Stimulated activated CD4-positive, alpha-beta T cell treated with anti-CD3 and anti-CD28 coated beads, Interleukin-12 subunit alpha, Interleukin-12 subunit beta, amount 100 ng/mL, for 24 hours (primary cell): ENCODE results near the gene NEDD4L.

Experiments used
- DNase-seq, 2 experiments: peaks; one replicate each; pipeline ENCODE4 v3.0.0-alpha.2; 2020; ENCODE audit warnings: low read depth in 2 of 2

The NEDD4L gene

DNA sequence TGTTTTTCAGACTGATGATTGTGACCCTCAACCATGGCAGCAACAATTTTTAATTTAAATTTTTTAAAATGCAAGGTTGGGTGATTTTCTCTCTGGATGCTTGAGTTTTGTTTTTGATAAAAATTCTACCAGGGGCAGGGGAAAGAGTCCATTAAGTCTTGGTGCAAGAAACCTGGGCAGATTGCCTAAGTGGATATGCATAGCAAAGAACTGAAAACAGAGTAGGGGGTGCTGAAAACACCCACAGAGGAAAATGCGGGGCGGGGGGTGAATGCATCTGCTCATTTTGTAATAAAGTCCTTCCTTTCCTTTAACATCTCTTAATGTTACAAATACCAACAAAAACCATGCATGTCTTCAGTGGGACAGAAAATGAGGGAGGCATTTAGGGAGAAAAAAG is 138.0 kb downstream of the NEDD4L start:
- DNase-seq = no peak

DNA sequence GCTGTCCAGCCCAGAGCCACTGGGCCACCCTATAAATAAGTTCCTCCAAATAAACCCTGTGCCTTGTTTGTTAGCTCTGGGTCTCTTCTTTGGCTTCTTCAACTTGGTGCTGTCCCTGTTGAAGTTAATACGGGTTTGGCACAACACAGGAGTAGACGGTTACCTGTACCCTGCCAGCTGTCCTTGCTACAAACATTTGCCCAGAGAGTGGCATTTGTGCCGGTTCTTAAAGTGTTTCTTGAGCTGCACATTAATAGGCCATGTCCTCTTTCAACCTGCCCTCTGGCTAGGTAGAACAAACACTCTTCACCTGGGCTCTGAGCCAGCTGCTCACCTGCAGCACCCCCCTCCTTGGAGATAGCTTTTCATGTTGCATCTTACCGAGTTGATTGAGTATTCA is 139.2 kb downstream of the NEDD4L start:
- DNase-seq = no peak

DNA sequence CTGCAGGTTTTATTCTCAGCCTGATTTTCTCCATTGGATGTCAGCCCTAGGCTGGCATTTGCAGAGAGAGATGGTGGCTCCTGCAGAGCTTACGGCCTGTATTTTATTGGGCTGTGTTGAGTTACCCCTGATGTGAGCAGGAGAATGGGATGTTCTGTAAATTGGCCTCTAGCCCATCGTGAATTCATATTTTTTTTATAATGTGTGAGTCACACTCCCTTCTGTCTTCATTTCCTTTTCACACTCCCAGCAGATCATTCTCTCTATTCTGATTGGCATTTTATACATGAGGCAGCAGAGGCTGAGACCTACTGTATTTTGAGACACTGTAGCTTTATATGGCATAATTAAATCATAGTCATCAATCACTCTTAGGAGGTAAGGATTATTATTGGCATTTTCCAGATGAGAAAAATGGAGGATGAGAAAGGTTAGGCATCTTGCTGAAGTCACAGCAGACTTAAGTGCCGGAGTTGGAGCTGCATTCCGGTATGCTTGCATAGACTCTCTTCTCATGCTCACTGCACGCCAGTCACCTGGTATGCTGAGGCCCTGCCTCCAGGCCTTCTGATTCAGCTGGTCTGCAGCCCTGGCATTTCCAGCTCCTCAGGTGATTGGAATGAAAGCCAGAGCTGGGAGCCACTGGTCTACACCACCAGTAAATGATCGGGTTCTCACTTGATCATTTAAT is 142.4 kb downstream of the NEDD4L start:
- no peak for DNase-seq

DNA sequence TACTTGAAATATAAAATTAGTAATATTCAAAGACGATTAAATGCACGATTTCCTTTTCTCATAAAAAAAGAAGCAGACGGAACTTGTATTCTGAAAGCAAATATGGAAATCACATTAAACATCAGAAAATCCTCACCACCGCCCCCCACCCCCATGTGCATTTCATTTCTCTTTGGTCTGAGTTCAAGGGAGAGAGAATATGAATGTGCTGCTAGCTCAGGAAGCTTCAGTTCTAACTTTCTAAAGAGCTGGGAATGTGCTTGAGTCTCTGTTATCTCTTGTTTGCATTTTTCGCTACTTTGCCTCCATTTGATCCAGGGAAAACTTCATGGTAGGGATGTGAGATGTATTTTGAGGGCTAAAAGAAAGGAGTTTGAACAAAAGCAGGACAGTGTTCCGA is 143.6 kb downstream of the NEDD4L start:
- DNase-seq = no peak

DNA sequence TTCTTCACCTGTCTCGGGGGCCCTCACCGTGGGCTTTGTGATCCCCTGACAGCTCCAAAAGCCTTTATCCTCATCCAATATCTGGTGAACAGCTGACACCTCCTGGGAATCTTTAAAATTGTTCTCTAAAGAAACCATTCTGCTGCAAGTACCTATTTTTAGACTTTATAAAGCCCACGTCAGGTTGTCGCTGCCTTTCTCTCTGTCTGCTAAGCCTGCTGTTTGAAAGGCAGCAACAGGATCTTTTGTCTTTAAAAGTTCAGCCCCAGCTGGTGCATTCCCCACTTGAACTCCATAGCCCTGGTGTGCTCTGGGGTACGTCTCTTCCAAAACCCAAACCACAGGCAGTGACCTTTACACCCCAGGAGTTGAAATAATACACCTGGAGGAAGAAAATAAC is 145.0 kb downstream of the NEDD4L start:
- DNase-seq = no peak

DNA sequence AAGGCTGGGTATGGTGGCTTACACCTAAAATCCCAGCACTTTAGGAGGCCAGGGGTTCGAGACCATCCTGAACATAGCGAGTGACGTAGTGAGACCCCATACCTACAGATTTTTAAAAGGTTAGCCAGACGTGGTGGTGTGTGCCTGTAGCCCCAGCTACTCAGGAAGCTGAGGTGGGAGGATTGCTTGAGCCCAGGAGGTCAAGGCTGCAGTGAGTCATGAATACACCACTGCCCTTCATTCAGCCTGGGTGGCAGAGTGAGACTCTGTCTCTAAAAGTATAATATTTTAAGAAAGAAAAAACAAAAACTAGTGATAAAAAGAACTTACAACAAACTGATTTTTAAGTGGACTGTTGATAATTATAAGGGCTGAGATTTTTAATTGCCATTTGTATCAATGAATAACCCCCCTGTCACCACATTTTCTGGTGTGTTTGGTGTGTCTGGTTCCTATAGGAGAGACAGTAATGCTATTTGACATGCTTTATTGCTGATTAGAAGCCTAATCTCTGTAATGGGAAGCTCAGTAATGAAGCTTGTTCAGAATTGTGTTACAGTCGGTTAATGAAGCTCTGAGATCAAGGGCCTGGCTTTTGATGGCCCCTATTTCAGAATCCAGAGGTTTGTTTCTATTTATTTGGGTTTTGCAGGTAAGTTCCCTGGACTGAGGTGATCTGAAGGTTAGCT is 147.0 kb downstream of the NEDD4L start:
- DNase-seq = no peak

DNA sequence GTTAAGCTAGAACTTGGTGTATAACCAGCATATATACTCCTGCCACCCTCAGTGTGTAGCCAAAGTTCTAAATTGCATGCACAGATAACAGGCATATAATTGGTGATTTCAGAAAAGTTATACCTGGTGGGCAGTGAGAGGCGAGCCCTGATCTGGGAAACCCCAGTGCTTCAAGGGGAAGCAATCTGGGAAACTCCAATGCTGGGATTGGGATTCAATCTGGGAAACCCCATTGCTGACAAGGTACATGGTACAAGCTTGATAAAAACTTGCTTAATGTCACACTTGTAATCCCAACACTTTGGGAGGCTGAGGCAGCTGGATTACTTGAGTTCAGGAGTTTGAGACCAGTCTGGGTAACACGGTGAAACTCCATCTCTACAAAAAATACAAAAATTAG is 147.6 kb downstream of the NEDD4L start:
- no peak for DNase-seq

DNA sequence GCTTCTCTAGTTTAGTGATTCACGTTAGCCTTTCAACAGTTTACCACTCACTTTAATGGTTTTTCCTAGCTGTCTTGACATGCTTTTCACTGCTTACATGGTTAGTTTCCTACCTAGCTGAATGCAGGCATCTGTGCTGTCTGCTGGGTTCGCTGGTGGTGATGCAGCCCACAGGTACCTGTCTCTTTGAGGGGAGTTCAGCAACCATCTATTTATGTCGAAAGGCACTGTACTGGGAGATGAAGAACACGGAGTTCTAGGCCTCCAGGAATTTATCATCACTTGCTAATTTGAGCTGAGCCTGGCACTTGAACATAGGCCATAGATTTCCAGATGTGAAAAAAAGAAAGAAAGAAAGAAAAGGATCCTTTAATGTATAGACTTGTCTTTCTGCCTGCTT is 148.5 kb downstream of the NEDD4L start:
- no peak for DNase-seq

DNA sequence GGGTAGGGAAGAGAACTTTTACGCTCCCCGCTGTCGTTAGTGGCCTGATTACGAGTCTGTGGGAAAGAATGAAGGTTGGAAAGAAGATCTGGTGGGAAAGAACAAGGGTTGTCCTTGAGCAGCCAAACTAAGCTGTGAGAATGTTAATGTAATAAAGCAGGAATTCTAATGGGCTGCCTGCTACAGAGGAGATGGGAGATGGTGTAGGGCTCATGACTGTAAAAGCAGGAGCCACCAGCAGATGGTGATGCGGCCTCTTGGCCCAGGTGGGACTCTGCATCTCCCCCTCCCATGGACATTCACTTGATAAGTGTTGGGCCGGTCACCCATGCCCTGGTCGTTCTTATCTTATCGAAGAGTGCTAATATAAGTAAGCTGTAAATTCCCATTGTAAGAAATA is 150.0 kb downstream of the NEDD4L start:
- DNase-seq = no peak

DNA sequence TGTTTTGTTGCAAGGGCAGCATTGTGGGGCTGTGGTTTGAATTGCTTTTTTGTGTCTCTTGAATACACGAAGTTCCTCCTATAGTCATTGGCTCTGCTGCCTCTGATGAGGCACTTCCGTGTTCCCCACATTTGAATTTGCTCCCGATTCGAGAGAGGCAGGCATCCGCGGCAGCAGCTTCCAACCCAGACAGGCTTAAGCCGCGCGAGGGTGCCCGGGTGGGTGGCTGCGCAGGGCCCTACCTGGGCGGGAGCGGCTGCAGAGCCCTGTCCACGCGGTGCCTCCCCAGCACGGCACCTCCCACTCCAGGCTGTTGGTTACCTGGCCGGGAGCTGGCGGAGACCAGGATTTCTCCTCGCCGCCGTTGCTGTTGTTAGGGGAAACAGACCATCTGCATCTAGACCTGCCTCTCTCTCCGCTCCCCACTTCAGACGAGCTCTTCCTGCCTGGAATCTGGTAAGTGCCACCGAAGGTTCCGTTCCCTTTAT is 151.3 kb downstream of the NEDD4L start:
- peak in 1 of 2 experiments; percentile 1 for DNase-seq

DNA sequence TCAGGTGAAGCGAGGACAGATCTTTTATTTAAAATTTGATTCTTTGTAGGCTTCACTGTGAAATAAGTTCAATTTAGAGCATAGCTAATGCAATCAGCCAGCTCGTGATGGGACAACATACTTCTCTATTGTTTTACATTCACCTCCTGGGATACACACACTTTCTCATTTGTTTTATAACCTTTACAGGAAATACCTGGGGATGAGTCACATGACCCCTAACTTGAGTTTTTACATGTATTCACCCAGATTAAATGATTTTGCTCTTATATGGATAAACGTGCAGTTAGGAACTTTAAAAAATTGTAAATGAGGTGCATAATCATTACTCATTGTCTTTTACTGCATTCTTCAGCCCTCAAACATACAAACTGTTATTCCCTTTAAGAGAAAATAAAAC is 152.1 kb downstream of the NEDD4L start:
- no peak for DNase-seq

DNA sequence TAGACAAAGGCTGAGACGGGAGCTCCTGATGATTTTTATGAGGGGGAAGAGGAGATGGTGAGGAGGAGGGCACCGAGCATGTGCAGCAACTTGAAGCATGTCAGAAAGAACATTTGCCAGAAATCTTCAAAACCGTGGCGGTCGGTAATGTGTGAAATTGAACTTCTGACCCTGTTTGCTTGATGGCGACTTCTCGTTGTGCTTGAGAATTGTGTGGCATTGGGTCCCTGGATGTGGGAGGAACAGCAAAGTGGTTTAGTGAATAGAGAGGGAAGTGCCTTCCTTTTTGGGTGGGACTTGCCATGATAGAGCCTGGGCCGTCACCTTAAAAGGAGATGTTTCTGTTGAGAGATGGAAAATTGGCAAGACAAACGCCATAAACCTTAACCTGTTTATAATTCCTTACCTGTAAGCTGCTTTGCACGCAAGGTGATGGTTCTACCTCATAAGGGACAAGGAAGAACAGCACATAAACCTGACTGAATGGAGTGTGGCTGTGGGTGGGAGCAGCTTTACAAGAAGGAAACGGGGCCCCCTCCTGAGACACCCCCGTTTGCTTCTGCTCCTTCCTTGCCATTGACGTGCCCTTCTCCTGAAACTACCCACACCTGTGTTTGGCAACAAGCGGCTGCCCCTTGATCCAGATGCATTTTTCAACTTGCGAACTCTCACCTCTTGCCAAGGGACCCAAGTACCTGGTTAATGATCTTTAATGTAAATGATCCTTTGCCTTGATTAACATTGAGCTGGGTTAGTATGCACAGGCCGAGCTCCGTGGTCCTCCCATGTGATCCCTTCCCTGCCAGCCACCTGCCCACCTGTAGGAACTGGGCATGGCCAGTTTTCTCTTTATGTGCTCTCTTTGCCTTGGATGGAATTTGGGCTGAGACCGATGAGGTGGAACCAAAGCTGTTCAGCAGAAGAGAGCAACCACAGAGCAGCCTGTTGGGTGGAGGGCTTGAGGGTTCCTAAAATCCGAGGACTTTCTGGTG is 153.2 kb downstream of the NEDD4L start:
- DNase-seq = no peak

DNA sequence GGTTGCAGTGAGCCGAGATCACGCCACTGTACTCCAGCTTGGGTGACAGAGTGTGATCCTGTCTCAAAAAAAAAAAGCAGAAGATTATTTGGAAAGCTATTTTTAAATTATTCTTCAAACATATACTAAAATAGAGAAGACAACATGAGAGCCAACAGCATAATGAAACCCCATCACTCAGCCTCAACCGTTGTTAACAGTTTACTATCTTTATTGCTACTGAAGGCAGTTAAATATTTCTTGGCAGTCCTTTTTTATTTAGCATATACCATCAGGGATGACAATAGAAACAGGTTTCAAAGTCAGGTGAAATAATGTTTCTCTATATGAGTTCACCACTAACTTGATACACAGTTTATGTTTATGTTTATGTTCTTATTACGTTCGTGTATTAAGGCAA is 157.2 kb downstream of the NEDD4L start:
- DNase-seq = no peak

DNA sequence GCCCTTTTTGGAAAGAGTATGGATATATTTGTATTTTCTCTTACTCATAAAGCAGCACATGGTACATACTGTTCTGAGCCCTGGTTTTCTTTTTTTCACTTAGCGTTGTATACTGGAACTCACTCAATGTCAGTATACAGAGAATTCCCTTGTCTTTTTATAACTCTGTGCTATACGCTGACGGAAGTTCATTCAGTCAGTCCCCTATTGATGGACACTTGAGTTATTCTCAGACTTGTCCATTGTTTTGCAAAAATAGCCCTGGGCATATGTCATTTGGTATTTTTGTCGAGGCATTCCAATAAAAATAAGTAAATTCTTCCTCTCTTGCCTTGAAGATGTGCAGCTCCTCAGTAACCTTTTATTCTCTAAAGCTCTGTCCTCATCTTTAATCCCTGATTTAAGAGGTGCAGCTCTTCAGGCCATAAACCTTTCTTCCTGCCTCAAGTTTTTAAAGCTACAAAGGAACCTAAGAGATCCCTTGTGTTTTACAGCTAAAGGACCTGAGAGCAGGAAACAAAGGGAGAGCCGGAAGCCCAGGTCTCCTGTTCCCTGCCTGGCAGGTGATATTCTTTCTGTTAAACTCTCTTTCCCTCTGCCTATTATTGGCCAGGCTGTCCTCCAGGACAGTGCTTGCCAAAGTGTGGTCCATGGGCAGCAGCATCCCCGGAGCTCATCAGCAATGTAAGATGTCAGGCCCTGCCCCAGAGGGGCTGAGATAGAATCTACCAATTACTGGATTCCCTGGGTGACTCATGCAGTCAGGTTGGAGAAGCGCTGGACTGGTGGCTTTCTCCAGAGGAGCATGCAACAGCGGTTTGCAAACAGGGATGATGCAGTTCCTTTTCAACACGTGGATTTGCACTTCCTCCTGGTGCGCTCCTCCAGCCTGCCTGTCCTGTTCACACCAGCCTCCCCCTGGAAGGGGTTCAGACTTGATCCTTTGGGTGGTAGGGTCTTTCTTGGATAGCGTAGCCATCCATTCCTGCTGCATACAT is 158.0 kb downstream of the NEDD4L start:
- DNase-seq = no peak

DNA sequence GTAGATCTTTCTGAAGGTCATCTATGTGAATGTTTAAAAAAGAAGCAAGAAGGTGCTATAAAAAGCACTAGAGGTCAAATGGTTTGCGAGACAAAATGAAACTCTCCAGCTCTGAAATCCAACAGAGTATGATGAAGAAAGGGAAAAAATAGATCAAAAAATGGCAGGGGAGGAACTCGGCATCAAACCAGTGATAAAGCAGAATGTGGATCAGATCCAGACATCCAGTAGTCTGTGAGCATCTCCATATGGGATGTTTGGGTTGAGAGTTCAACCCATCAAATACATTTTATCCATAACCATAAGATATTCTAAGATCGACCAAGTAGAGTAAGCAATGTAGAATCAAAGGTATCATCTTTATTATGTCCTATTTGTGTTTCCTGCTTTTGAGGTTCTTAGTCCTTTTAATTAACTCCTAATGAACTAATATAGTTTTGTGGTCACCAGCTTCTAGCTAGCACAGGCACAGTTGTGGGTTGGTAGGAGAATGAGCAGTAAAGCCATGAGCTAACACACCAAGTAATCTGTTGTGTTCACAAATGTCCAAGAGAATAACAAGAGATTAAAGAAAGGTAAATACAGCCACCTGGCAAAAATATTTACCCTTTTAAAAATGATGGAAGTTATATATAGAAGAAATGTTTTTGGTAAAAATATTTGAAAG is 160.9 kb downstream of the NEDD4L start:
- no peak for DNase-seq

DNA sequence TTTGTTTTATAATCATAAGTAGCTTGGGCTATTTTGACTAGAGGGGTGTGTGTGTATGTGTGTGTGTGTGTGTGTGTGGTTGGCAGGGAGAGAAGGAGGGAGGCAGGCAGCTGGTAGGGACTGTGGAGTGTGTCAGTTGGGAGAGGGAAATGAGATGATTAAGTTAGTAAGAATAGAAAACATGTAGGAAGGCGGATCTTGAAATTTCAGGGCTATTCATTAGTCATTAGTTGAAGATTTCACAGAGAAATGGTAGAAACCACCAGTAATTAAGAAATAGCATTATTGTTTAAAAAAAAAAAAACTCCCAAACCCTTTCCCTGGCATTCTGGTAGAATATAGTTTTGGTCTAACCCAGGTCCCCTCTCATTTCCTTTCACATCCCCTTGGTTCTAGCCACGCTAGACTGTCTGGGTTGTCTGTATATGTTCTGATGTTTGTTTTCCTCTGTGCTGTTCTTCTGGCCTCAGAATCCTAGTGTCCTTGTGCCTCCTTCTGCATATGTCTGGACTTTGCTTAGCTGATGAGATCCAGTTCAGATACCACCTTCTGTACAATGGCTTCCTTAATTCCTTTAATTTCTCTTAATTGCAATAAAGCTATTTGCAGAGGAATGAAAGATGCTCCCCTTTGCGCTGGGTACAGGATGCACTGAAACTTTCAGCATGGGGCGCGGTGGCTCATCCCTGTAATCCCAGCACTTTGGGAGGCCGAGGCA is 161.6 kb downstream of the NEDD4L start:
- no peak for DNase-seq

DNA sequence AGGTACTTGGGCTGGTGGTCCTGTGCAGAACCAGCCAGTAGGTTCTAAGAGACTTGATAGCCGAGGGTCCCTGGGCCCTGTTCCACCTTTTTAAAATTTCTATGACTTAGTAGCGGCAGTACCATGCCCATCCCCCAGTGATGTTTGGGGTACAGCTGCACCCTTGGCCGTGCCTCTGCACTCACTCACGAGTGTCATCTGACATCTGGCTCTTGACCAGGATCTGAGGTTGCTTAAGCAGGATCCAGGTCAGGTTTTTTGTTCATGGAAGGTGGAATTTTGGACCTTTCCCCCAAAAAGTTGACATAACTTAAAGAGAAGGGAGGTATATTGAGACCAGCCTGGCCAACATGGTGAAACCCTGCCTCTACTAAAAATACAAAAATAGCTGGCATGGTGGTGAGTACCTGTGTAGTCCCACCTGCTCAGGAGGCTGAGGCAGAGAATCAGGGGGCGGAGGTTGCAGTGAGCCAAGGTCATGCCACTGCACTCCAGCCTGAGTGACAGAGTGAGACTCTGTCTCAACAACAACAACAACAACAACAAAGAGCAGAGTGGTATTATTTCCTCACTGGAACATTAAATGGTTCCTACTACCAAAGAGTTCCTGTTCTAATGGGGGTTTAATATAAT is 163.6 kb downstream of the NEDD4L start:
- no peak for DNase-seq

DNA sequence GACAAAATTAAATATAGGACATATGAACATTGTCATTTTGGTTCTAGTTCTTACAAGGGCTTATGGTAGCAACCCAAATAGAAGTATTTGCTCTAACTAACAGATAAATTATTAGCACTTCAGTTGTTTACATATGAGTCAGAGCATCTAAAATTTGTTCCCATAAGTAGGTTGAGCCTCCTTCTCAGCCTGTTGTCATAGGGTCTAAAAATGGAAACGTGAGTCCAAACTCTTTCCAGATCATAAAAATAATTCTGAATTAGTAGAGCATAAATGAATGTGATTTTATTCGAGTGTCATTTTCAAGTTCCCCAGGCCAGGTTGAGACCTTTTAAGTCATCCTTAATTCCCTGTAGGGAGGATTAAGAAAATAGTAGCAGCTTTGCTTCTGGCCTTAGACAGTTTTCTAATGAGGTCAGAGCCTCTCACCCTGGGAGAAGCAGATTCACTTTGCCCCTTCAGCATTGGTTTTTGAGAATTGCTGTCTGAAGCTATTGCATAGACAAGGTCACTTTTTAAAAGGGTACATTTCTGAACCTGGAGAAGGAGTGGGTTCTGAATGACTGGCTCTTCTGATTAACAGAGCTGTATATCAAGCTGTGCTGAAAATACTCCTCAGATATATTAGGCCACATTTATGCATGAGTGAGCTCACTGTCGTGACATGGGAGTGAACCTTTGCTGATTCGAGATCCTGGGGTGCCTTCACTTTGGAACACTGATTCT is 164.3 kb downstream of the NEDD4L start:
- no peak for DNase-seq

DNA sequence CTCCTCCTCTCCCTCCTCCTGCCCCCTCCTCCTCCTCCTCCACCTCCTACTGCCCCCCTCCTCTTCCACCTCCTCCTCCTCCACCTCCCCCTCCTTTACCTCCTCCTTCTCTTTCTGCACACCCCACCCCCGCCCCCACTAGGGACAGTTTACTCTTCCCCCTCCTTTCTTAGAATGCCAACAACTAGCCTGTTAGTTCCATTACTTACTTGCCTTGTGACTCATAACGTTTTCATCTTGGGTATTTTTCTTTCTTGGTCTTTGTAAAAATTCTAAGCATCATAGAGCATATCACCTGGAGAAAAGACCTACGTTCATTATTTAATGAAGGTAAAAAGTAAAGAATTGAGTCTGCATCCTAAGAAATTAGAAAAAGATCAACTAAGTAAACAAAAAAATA is 165.3 kb downstream of the NEDD4L start:
- DNase-seq = no peak
